Measurements from ENCODE around the gene SELENOK.

GRCh38 chr3:53856964-53857363 is 34.7 kb downstream of the SELENOK start:
- TF ChIP-seq CTCF (IDR thresholded peaks at IDR 0.05) (no peak), EZH2 (IDR thresholded peaks at IDR 0.05; ENCODE audit: borderline replicate concordance, insufficient read depth, low read depth, low read length, poor library complexity, severe bottlenecking) (no peak)
